Measurements from ENCODE around the gene ZNF512.

GRCh38 chr2:27638709-27639108 lies 55.9 kb downstream of the ZNF512 start:
- TF ChIP-seq, protein P1, sequence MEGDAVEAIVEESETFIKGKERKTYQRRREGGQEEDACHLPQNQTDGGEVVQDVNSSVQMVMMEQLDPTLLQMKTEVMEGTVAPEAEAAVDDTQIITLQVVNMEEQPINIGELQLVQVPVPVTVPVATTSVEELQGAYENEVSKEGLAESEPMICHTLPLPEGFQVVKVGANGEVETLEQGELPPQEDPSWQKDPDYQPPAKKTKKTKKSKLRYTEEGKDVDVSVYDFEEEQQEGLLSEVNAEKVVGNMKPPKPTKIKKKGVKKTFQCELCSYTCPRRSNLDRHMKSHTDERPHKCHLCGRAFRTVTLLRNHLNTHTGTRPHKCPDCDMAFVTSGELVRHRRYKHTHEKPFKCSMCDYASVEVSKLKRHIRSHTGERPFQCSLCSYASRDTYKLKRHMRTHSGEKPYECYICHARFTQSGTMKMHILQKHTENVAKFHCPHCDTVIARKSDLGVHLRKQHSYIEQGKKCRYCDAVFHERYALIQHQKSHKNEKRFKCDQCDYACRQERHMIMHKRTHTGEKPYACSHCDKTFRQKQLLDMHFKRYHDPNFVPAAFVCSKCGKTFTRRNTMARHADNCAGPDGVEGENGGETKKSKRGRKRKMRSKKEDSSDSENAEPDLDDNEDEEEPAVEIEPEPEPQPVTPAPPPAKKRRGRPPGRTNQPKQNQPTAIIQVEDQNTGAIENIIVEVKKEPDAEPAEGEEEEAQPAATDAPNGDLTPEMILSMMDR (IDR thresholded peaks at IDR 0.05) = no peak
- TF ChIP-seq EP300 (IDR thresholded peaks at IDR 0.05; ENCODE audit: low read depth) (no peak), POLR2A (IDR thresholded peaks at IDR 0.05) (no peak), POLR2AphosphoS5 (IDR thresholded peaks at IDR 0.05) (no peak)
